MG63 (cell line): ENCODE measurements around the gene PMM2. TPM values are rescaled to one million over a fixed set of nuclear protein-coding genes. Genes with fewer than 3 reads are reported as not detected.

Experiments
- DNase-seq: peaks from one replicate; pipeline ENCODE4 v3.0.0-alpha.2; 2020
- H3K27me3 ChIP-seq: fragments of 250-450 bp; sonication (Bioruptor Pico); 2 replicates; pipeline ENCODE4 v1.5.1; 2020; ENCODE audit warnings: mild to moderate bottlenecking, moderate library complexity
- H3K36me3 ChIP-seq: fragments of 250-450 bp; sonication (Bioruptor Pico); 2 replicates; pipeline ENCODE4 v1.5.1; 2020; ENCODE audit warnings: mild to moderate bottlenecking, moderate library complexity
- H3K4me3 ChIP-seq: fragments of 250-450 bp; sonication (Bioruptor Pico); 2 replicates; pipeline ENCODE4 v1.5.1; 2020; ENCODE audit warnings: mild to moderate bottlenecking, moderate library complexity
- H3K9me3 ChIP-seq: fragments of 250-450 bp; sonication (Bioruptor Pico); 2 replicates; pipeline ENCODE4 v1.5.1; 2020; ENCODE audit warnings: mild to moderate bottlenecking, moderate library complexity
- total RNA-seq: library from RNA; depleted of rRNA; stranded (reverse); fragments of >200 nt; shearing (Covaris generic); gene quantifications from 2 replicates; pipeline ENCODE4 v1.2.3, GENCODE V29; 2014; ENCODE audit warnings: low replicate concordance

PMM2 gene
- total RNA-seq, 1 experiment from 2014 or later = 53.1 TPM

GRCh38 chr16:8854298-8854948, 56.8 kb downstream of the PMM2 start:
- Histone ChIP-seq H3K27me3 (no peaks in the 10 kb centered on the region), H3K4me3 (no peak overlapping the region), H3K9me3 (no peaks in the 10 kb centered on the region), H3K36me3 (peaks cover 80% of the 10 kb centered on the region)
- no peak for DNase-seq

- Histone ChIP-seq H3K36me3 (peaks cover 77% of the 10 kb centered on the region), H3K9me3 (no peaks in the 10 kb centered on the region), H3K27me3 (no peaks in the 10 kb centered on the region), H3K4me3 (no peak overlapping the region)
- no peak for DNase-seq
Measured at GRCh38 chr16:8855051-8855786, 57.6 kb downstream of the PMM2 start.

GRCh38 chr16:8855972-8856371, 58.3 kb downstream of the PMM2 start:
- H3K9me3 ChIP-seq = no peaks in the 10 kb centered on the region
- H3K4me3 ChIP-seq = no peak overlapping the region
- no peaks in the 10 kb centered on the region for H3K27me3 ChIP-seq
- no peak for DNase-seq
- peaks cover 75% of the 10 kb centered on the region for H3K36me3 ChIP-seq

- H3K9me3 ChIP-seq = no peaks in the 10 kb centered on the region
- no peaks in the 10 kb centered on the region for H3K27me3 ChIP-seq
- H3K36me3 ChIP-seq = peaks cover 56% of the 10 kb centered on the region
- no peak overlapping the region for H3K4me3 ChIP-seq
- DNase-seq = no peak
Measured at GRCh38 chr16:8858994-8859912, 61.6 kb downstream of the PMM2 start.

GRCh38 chr16:8859913-8860881, 62.6 kb downstream of the PMM2 start:
- no peak overlapping the region for H3K4me3 ChIP-seq
- H3K36me3 ChIP-seq = peaks cover 50% of the 10 kb centered on the region
- no peak for DNase-seq
- H3K27me3 ChIP-seq = no peaks in the 10 kb centered on the region
- H3K9me3 ChIP-seq = no peaks in the 10 kb centered on the region

- no peaks in the 10 kb centered on the region for H3K27me3 ChIP-seq
- H3K36me3 ChIP-seq = peaks cover 39% of the 10 kb centered on the region
- no peak for DNase-seq
- H3K9me3 ChIP-seq = no peaks in the 10 kb centered on the region
- no peak overlapping the region for H3K4me3 ChIP-seq
Measured at GRCh38 chr16:8861563-8862308, 64.1 kb downstream of the PMM2 start.

- Histone ChIP-seq H3K27me3 (no peaks in the 10 kb centered on the region), H3K4me3 (no peak overlapping the region), H3K9me3 (no peaks in the 10 kb centered on the region), H3K36me3 (peaks cover 44% of the 10 kb centered on the region)
- DNase-seq = no peak
Measured at GRCh38 chr16:8862309-8863130, 64.9 kb downstream of the PMM2 start.

- peak; percentile 44 for DNase-seq
- Histone ChIP-seq H3K36me3 (peaks cover 42% of the 10 kb centered on the region), H3K9me3 (no peaks in the 10 kb centered on the region), H3K4me3 (no peak overlapping the region), H3K27me3 (no peaks in the 10 kb centered on the region)
Measured at GRCh38 chr16:8863594-8864424, 66.2 kb downstream of the PMM2 start.

GRCh38 chr16:8864480-8865110, 67.0 kb downstream of the PMM2 start:
- Histone ChIP-seq H3K4me3 (no peak overlapping the region), H3K27me3 (no peaks in the 10 kb centered on the region), H3K9me3 (no peaks in the 10 kb centered on the region), H3K36me3 (peaks cover 35% of the 10 kb centered on the region)
- DNase-seq = no peak

- Histone ChIP-seq H3K27me3 (no peaks in the 10 kb centered on the region), H3K4me3 (no peak overlapping the region), H3K9me3 (no peaks in the 10 kb centered on the region), H3K36me3 (peaks cover 31% of the 10 kb centered on the region)
- DNase-seq = no peak
Measured at GRCh38 chr16:8865145-8865882, 67.7 kb downstream of the PMM2 start.

- H3K27me3 ChIP-seq = no peaks in the 10 kb centered on the region
- H3K36me3 ChIP-seq = peaks cover 27% of the 10 kb centered on the region
- H3K9me3 ChIP-seq = no peaks in the 10 kb centered on the region
- no peak overlapping the region; the same call in 1 of the 2 replicates for H3K4me3 ChIP-seq
- no peak for DNase-seq
Measured at GRCh38 chr16:8866118-8866883, 68.7 kb downstream of the PMM2 start.

- DNase-seq = no peak
- Histone ChIP-seq H3K4me3 (peak overlapping the region; percentile 100), H3K36me3 (peaks cover 27% of the 10 kb centered on the region), H3K27me3 (no peaks in the 10 kb centered on the region), H3K9me3 (no peaks in the 10 kb centered on the region)
Measured at GRCh38 chr16:8866884-8867215, 69.2 kb downstream of the PMM2 start.
